Endometrium (tissue), 2 donors: ENCODE measurements around the gene MRTFA.

ENCODE experiments used
- FAIRE-seq: peaks from 2 replicates; lab custom pipeline; 2012; peaks lifted over from hg19 to GRCh38; lab: Jason Lieb, UNC
- donor health status: control.
- donor health status: control.

Gene MRTFA

GRCh38 chr22:40426594-40427333 lies 209.8 kb downstream of the MRTFA start:
- no peak for FAIRE-seq

DNA sequence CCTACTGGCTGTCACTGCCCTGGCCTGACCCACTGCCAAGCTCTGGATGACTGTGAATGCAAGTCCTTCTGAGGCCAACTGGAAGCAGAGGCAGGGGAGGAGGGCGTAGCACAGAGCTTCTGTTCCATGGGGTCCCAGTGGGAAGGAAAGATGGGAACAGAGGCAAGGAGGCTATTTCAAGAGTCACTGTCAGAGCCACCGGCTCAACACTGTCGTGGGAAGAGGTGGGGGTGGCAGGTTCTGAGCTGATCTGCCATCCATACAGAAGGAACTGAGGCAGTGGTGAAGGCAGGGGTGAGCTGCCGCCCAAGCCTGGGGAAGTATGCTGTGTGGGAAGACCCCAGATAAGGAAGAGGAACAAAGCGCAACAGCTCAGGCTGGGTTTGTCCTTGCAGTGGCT lies 211.4 kb downstream of the MRTFA start:
- no peak for FAIRE-seq

- no peak for FAIRE-seq
These were observed 212.5 kb downstream of the MRTFA start for GRCh38 chr22:40423882-40424640.

DNA sequence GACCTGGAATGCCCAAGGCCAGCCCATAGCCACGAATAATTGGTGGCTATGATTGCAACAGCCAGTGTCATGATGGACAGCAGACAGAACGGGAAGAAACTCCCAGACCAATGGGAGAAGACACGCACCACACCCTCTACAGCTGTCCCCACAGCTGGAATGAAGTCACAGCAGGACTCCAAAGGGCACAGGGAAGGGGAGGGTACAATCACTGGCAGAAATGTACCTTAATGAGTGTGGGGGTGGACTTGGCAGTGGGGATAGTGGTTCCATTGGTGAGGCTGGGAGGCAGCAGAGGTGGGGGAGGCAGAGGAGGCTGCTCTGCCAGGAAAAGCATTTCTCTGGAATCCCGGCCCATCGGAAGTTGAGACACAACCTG lies 213.2 kb downstream of the MRTFA start:
- no peak for FAIRE-seq

DNA sequence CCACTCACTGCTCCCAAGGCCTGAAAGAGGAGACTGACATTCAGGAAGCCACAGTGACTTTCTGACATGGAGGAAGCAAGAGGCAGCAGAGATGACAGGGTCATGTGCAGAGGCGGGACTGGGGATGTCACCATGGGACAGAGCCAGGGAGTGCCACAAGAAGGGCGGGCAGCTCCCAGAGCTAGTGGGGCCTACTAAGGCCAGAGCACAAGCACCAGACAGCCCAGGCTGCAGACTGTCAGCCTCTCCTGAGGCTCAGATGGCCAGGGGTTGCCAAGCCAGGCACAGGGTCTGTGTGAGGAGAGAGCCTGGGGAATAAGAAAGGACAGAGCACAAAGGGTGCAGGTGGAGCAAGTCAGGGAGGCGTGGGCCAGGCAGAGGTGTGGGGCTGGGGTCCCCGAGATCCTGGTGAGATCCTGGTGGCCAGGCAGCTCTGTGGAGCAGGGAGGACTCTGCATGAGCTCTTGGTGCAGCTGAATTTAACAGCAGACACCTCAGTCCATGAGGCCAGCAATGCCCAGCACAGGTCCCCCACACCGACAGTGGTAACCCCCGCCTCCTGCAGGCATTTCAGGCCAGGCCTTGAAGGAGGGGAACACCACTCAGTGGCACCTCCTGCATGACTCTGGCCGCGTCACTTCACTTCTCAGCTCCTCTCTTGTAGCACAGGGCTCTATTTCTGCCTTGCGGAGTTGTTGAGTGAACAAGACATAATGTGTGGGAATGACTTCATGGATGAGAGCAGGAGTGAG lies 213.8 kb downstream of the MRTFA start:
- no peak for FAIRE-seq

- no peak for FAIRE-seq
These were observed 214.6 kb downstream of the MRTFA start for GRCh38 chr22:40421941-40422340.

GRCh38 chr22:40421082-40421350 lies 215.5 kb downstream of the MRTFA start:
- no peak for FAIRE-seq

GRCh38 chr22:40420341-40421081 lies 216.0 kb downstream of the MRTFA start:
- FAIRE-seq, result no peak

DNA sequence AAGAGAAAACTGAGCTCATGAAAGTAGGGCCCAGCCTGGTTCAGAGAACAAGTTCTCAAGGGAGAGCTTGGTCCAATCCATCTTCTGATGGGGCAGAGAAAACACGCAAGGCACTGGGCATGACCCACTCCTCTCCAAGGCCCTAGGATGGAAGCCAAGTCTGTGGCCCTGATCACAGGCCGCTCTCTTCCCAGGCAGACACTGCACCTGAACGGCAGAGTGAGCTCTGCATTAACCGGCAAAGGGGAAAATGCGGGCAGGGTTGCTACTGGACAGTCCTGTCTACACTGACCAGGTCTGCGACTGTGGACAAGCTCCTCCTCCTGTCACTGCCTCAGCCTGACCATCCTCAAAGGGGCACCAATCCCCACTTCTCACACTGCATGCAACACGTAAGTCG lies 216.8 kb downstream of the MRTFA start:
- FAIRE-seq, result no peak

DNA sequence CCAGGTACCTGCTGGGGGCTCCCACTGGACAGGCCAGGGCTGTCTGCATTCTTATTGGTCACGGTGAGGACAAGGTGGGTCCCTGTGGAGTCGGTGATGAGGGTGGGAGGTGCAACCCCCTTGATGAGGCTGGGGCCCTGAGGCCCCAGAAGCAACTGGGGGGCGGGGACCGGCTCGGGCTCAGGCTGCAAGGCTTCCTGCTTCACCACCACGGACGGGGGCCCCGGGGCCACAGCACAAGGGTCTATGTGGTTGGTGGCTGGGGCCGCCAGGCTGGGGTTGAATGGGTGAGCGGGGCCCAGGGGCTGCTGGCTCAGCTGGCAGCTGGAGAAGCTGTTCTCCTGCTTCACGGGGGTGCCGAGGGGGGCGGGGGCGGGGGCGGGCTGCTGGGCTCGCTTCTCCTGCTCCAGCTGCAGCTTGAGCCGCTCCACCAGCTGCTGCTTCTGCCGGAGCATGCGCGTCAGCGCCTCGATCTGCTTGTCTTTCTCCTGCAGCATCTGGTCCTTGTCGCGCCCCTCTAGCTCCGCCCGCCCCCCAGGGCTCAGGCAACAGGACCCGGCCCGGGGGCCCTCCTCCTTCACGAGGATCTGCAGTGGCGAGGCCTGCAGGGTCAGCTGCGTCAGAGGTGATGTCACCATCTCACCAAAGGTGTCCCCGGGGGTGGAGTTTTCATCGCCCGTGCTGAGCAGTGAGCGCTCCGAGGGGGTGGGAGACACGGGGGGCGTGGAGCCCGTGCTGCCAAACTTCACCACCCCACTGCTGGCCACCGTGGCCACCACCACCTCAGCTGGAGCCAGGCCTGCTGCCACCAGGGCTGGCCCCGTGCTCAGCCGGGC lies 217.9 kb downstream of the MRTFA start:
- no peak for FAIRE-seq

DNA sequence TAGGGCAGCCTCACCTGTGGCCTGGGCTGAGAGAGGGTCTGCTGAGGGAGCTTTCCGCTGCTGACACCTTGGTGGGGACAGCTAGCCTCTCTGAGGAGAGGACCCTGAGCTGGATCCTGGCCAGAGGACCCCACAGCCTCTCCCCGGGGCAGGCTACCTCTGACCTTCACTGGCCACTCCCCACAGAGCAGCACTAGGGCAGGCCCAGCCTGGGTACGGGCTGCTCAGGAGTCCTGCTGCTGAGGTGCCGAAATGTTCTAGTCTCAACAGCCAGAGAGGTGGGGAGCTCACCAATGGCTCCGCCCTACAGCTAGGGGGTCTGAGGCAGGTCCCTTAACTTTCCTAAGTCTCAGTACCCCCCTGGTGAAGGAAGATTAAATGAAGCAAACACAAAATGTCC lies 218.6 kb downstream of the MRTFA start:
- no peak for FAIRE-seq

- no peak for FAIRE-seq
These were observed 219.5 kb downstream of the MRTFA start for GRCh38 chr22:40417041-40417440.

- FAIRE-seq, result no peak
These were observed 219.9 kb downstream of the MRTFA start for GRCh38 chr22:40416636-40417035.

- FAIRE-seq, result no peak
These were observed 220.3 kb downstream of the MRTFA start for GRCh38 chr22:40416267-40416570.

DNA sequence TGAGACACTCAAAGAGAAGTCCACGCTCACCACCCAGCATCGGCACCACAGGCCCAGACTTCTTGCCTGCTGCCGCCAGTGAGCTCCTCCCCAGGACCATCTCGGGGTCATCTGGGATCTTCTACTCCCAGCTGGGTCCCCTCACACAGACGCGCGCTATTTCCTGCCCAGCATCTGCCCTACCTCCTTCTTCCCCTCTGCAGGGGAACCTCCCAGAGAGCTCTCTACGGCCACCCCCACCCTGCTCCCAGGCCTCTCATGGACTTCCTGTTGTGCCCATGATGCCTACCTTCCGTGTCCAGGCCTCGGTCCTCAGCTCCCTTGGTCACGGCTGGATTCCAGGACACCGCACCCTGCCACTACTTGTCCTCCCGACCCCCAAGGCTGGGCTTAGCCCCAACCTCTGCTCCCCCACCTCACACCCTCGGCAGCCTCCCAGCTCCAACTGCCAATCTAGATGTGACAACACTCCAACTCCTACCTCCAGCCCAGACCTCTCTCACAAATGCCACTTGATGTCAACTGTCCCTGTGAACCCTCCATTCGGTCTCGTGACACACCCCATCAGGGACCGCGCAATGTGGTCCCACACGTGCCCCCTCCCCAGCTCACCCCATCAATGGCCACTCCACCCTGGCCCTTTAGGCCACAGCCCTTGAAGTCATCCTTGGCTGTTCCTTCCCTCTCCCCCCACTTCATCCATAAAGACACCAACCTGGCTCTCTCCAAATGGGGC lies 220.8 kb downstream of the MRTFA start:
- no peak for FAIRE-seq

- FAIRE-seq, result no peak
These were observed 221.5 kb downstream of the MRTFA start for GRCh38 chr22:40414838-40415505.

DNA sequence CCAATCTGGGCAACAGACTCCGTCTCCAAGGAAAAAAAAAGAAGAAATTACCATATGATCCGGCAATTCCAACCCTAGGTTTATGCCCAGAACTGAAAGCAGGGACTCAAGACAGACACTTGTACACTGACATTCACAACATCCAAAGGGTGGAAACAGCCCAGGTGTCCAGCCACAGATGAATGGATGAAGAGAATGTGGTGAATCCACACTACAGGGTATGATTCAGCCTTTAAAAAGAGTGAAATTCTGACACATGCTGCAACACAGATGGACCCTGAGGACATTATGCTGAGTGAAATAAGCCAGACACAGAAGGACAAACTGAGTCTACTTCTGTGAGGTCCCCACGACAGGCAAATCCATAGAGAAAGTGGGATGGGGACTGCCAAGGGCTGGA lies 222.2 kb downstream of the MRTFA start:
- no peak for FAIRE-seq

- FAIRE-seq, result no peak
These were observed 222.6 kb downstream of the MRTFA start for GRCh38 chr22:40413873-40414272.

DNA sequence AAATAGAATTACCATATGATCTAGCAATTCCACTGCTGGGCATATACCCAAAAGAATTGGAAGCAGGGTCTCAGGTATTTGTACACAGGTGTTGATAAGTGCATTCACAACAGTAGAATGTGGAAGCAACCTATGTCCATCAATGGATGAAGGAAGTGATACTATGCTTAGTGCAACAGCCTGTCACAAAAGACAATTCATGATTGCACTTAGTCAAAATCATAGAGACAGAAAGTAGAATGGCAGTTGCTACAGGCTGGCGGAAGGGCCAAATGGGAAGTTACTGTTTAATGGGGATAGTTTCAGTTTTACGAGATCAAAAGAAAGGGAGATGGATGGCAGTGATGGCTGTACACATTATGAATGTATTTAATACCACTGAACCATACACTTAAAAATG lies 224.1 kb downstream of the MRTFA start:
- FAIRE-seq, result no peak

DNA sequence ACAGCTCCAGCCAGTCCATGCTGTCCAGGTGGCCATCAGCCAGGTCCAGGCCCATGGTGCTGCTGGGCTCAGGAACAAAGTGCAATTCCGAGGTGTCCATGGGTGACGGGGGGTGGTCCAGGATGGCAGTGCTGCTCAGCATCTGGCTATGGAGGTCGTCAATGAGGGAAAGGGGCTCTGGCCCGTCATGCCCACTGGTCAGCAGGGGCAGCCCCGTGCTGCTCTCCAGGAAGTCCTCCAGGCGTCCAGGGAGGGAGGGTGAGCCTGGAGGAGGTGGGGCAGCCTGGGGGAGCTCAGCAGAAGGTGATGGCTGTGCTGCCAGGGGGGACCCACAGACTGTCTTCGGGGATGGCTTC lies 225.0 kb downstream of the MRTFA start:
- no peak for FAIRE-seq
